T-helper 1 cell (primary cell): ENCODE data around the gene SSX5.
A peak's percentile ranks its signal among the peaks of the same experiment; 100 is the strongest.
"Not testable (repeated sequence)": the region's sequence is repeated elsewhere in the genome, so short reads cannot be mapped to it uniquely, and the experiment has no call there.

ENCODE experiments used
- DNase-seq, 5 donors: peaks; one replicate each; pipeline ENCODE4 v3.0.0-alpha.2; 2012 to 2020
- total RNA-seq, 4 donors: gene quantifications; one replicate each; lab custom pipeline; 2026; lab: John Stamatoyannopoulos, UW

SSX5 gene, protein sequence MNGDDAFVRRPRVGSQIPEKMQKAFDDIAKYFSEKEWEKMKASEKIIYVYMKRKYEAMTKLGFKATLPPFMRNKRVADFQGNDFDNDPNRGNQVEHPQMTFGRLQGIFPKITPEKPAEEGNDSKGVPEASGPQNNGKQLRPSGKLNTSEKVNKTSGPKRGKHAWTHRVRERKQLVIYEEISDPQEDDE
- total RNA-seq: 0 reads per million in 4 donors

DNA sequence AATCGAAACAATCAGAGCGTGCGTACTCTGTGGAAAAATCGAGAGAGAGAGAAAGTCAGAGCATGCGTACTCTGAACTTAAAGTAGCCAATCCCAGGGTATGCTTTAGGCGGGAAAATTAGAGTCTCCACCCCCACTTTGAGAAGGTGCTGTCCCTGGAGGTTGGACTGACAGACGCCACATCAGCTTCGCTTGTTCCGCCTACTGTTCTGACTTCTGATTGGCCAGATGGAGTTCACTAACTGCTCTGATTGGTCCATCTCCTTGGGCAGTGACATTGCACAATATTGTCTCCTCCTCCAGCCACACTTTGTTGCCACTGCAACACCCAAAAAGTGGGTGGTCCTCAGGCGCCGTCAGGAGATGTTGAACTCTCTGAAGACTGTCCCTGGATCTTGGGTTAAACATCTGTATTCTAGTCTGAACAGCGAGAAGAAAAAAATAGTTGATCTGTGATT, at the start of gene SSX5:
TSS of gene SSX5 (minus strand) at position 51 of the 457 bp plus-strand sequence. CDS start 1,437 bp downstream, outside the sequence.
- no peak for DNase-seq

GRCh38 chrX:48224196-48224595, 27.6 kb upstream of the SSX5 start:
- not testable (repeated sequence) for DNase-seq

DNA sequence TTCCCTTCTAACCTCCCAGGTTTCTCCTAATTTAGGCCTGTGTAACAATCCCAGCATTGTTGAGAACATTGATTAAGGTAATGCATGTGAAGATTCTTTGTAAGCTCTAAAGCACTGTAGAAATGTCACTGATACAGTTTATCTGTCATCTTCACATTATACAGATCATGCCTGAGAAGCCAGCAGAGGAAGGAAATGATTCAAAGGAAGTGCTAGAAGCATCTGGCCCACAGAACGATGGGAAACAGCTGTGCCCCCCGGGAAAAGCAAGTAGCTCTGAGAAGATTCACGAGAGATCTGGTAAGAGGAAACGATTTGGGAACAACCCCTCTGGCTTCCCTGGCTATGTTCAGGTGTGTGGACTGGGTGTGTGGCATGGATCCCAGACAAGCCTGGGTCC, 17.7 kb upstream of the SSX5 start:
- DNase-seq: not testable (repeated sequence)

DNA sequence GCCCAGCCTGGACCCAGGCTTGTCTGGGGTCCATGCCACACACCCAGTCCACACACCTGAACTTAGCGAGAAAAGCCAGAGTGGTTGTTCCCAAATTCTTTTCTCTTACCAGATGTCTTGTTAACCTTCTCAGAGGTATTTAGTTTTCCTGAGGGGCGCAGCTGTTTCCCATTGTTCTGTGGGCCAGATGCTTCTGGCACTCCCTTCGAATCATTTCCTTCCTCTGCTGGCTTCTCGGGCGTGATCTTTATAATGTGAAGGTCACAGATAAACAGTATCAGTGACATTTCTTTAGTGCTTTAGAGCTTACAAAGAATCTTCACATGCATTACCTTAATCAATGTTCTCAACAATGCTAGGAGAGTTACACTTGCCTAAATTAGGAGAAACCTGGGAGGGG, 6.6 kb downstream of the SSX5 start:
- DNase-seq: not testable (repeated sequence)

GRCh38 chrX:48181882-48182281, 14.7 kb downstream of the SSX5 start:
- DNase-seq: not testable (repeated sequence)

DNA sequence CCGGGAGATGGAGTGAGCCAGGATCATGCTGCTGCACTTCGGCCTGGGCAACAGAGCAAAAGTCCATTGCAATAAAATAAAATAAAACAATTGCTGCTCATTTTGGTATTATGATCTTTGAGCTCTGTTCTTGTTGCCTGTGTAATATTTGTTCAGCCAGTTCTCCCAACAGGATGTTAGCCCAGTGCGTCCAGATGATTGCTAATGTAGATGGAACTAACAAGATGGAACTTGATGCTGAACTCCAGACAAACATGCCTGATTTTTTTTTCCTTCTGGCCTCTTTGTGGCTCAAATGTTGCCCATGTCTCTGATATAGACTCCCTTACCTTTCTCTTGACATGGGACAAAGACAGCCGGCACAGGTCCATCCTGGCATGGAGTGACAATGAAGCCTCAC, 15.8 kb downstream of the SSX5 start:
- no peak for DNase-seq

DNA sequence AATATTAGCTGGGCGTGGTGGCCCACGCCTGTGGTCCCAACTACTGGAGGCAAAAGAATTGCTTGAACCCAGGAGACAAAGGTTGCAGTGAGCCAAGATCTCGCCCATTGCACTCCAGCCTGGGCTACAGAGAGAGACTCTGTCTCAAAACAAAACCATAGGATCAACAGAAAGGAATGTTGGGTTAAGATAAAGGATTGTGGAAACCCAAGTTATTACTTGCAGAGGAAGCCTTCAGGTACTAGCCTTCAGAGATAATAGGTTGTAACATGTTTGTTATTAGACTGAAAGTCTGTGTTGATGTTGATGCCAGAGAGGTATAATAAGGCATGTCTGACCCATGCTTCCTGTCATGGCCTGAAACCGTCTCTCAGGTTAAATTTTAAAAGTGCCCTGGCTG, 16.9 kb downstream of the SSX5 start:
- no peak for DNase-seq

GRCh38 chrX:48166322-48166721, 30.3 kb downstream of the SSX5 start:
- DNase-seq: not testable (repeated sequence)

DNA sequence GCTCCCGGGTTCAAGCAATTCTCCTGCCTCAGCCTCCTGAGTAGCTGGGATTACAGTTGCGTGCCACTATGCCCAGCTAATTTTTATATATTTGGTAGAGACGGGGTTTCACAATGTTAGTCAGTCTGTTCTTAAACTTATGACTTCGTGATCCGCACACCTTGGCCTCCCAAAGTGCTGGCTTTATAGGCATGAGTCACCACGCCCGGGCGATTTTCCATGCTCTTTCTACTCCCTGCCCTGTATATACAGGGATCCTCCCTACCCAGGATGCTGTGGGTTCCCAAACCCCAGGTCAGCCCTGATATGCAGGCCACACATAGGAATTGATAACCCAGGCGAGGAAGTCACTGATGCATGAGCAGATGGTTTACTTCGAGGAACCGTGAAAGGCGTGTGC, 31.4 kb downstream of the SSX5 start:
- DNase-seq: no peak

DNA sequence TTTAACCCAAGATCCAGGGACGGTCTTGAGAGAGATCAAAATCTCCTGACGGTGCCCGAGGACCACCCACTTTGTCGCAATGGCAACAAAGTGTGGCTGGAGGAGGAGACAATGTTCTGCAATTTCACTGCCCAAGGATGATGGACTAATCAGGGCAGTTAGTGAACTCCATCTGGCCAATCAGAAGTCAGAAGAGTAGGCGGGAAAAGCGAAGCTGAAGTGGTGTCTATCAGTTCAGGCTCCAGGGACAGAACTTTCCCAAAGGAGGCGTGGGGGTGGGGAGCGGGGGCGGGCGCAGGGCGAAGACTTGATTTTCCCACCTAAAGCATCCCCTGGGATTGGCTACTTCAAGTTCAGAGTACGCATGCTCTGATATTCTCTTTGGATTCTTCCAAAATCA, 40.6 kb downstream of the SSX5 start:
- DNase-seq: no peak

- DNase-seq: no peak
These were observed 41.8 kb downstream of the SSX5 start for GRCh38 chrX:48154796-48155195.

DNA sequence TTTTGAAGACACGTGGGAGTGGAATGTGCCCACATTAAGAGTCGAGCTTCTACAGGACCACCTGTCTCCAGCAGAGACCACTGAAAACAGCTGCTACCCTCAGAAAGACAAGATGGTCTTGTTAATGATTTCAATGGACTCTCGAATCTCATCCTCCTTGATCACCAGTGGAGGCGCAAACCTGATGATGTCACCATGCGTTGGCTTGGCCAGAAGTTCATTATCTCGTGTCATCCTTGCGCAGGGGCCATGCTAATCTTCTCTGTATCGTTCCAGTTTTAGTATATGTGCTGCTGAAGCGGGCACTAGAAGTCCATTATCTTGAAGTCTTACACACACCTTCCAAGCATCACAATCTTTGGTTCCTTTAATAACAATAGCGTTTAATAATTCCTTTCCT, 42.8 kb downstream of the SSX5 start:
- DNase-seq: no peak

GRCh38 chrX:48142697-48143096, 53.9 kb downstream of the SSX5 start:
- peak in 1 of 5 donors; percentile 1 for DNase-seq

DNA sequence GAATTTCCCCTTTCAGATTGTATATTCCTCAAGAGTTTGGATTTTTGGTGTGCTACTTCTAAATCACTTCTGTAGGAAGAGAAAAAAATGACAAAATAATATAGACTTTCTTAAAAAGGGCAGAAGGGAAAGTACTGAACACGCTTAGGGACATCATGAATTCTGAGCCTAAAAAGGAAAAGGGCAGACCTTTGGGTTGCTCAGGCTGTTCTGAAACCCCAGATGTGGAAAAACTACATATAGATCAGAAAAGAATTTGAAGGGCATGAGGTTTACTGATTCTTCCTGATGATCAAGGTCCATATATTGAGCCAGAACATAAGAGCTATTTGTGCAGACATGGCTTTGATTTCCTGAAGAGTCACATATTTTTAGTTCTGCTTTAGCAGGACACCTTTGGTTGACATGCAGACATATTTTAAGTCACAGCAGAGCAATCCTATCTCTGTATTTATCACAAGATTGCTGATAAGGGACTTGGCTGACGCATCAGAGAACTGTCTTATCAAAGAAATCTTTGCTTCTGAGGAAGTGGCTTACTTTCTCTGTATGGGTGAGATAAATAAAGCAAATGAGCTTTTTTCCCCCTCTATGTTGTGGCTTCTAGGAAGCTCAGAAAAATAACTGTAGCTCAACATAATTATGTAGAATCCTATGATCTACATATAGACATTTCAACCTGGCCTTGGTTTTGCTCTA, 54.6 kb downstream of the SSX5 start:
- DNase-seq: not testable (repeated sequence)

DNA sequence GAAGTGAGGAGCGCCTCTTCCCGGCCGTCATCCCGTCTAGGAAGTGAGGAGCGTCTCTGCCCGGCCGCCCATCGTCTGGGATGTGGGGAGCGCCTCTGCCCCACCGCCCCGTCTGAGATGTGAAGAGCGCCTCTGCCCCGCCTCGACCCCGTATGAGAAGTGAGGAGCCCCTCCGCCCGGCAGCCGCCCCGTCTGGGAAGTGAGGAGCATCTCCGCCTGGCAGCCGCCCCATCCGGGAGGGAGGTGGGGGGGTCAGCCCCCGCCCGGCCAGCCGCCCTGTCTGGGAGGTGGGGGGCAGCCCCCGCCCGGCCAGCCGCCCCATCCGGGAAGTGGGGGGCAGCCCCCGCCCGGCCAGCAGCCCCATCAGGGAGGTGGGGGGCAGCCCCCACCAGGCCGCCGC, 57.5 kb downstream of the SSX5 start:
- DNase-seq: not testable (repeated sequence)
